ENCODE data around the gene GALNT1. TPM values are rescaled to one million over a fixed set of nuclear protein-coding genes. Genes with fewer than 3 reads are reported as not detected.

GALNT1 gene
- total and polyA plus RNA-seq, 2 of the 4 experiments (the other 2 are of a cell fraction), result 24.9 to 43.9 TPM

- no peak overlapping the region for H2BK5ac ChIP-seq (ENCODE audit: low read depth, low read length, poor library complexity, severe bottlenecking)
- no peaks in the 10 kb centered on the region for H3K27me3 ChIP-seq (ENCODE audit: control insufficient read depth, insufficient read depth, low read length)
- peaks cover 9% of the 10 kb centered on the region for H4K20me1 ChIP-seq (ENCODE audit: insufficient read depth, low read length)
- H3K18ac ChIP-seq (ENCODE audit: low read depth, low read length), result no peak overlapping the region
- ChIA-PET CTCF (no interaction called here), POLR2A (ENCODE audit: unreplicated experiment) (no interaction called here)
- DNase-seq (no peak), ATAC-seq (ENCODE audit: low read depth) (no peak)
- H3K14ac ChIP-seq (replicated peaks; ENCODE audit: low read depth, low read length), result no peak overlapping the region
- H2BK20ac ChIP-seq (ENCODE audit: low read depth, low read length), result no peak overlapping the region
- no peak overlapping the region for H3K4me2 ChIP-seq (ENCODE audit: low read depth, low read length)
- no peak overlapping the region for H2AK9ac ChIP-seq (replicated peaks; ENCODE audit: low read depth, low read length, poor library complexity)
- H3K4me3 ChIP-seq (ENCODE audit: insufficient read depth, low read depth, low read length), result no peak overlapping the region
- no peak overlapping the region for H3K4ac ChIP-seq (ENCODE audit: low read depth, low read length)
- no peak overlapping the region for H3K23ac ChIP-seq (ENCODE audit: low read depth, low read length)
- no peak overlapping the region for H3K27ac ChIP-seq (ENCODE audit: insufficient read depth, low read length)
- no peaks in the 10 kb centered on the region for H3K9me1 ChIP-seq (ENCODE audit: insufficient read depth, low read length)
- H2AK5ac ChIP-seq (ENCODE audit: low read depth, low read length), result no peak overlapping the region
- H4K5ac ChIP-seq (ENCODE audit: low read depth, low read length), result no peak overlapping the region
- H3K9ac ChIP-seq (ENCODE audit: low read depth, low read length), result no peak overlapping the region
- no peak overlapping the region for H2BK15ac ChIP-seq (ENCODE audit: low read depth, low read length)
- intact Hi-C loops (cut with micrococcal nuclease) (no loop called here), dilution Hi-C loops (cut with HindIII; ENCODE audit: low sequenced_read_pairs, unreplicated experiment) (no loop called here), in situ Hi-C loops (cut with MboI; ENCODE audit: low sequenced_read_pairs) (no loop called here)
- H4K91ac ChIP-seq (ENCODE audit: insufficient read depth, low read depth, low read length), result no peak overlapping the region
- H2AFZ ChIP-seq (replicated peaks; ENCODE audit: low read length, poor library complexity), result no peak overlapping the region
- no peaks in the 10 kb centered on the region; the same call in 1 of the 2 replicates for H3K36me3 ChIP-seq (ENCODE audit: control insufficient read depth, insufficient read depth, low read length)
- peaks cover 2% of the 10 kb centered on the region; the same call in 1 of the 2 replicates for H3K4me1 ChIP-seq (ENCODE audit: control insufficient read depth, insufficient read depth, low read length)
- BruUV-seq (replicated peaks), result no TSS peak
- H3K9me3 ChIP-seq (ENCODE audit: control insufficient read depth, insufficient read depth, low read length), result peaks cover 12% of the 10 kb centered on the region
- H3K56ac ChIP-seq (ENCODE audit: extremely low read depth, insufficient read depth, low read length), result no peak overlapping the region
- H3K79me1 ChIP-seq (ENCODE audit: low read depth in 1 of 2, low read length in 2 of 2), result peaks cover 25 to 33% of the 10 kb centered on the region in 2 experiments
- TF ChIP-seq MAZ (IDR thresholded peaks at IDR 0.05; ENCODE audit: borderline replicate concordance, low read depth, low read length) (no peak), FOS (IDR thresholded peaks at IDR 0.05; ENCODE audit: low read depth, low read length) (no peak), BHLHE40 (IDR thresholded peaks at IDR 0.05; ENCODE audit: low read depth, low read length) (no peak)
- TF ChIP-seq, protein P1, sequence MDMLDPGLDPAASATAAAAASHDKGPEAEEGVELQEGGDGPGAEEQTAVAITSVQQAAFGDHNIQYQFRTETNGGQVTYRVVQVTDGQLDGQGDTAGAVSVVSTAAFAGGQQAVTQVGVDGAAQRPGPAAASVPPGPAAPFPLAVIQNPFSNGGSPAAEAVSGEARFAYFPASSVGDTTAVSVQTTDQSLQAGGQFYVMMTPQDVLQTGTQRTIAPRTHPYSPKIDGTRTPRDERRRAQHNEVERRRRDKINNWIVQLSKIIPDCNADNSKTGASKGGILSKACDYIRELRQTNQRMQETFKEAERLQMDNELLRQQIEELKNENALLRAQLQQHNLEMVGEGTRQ (IDR thresholded peaks at IDR 0.05; ENCODE audit: low read depth, low read length), result no peak
- no peak overlapping the region for H2BK120ac ChIP-seq (ENCODE audit: low read depth, low read length)
- H4K8ac ChIP-seq (ENCODE audit: low read depth in 2 of 2, low read length in 2 of 2), result no peak overlapping the region
These were observed 21.5 kb downstream of the GALNT1 start for GRCh38 chr18:35603008-35603407.
